Measurements from ENCODE around the gene MYO1F.

The MYO1F gene

DNA sequence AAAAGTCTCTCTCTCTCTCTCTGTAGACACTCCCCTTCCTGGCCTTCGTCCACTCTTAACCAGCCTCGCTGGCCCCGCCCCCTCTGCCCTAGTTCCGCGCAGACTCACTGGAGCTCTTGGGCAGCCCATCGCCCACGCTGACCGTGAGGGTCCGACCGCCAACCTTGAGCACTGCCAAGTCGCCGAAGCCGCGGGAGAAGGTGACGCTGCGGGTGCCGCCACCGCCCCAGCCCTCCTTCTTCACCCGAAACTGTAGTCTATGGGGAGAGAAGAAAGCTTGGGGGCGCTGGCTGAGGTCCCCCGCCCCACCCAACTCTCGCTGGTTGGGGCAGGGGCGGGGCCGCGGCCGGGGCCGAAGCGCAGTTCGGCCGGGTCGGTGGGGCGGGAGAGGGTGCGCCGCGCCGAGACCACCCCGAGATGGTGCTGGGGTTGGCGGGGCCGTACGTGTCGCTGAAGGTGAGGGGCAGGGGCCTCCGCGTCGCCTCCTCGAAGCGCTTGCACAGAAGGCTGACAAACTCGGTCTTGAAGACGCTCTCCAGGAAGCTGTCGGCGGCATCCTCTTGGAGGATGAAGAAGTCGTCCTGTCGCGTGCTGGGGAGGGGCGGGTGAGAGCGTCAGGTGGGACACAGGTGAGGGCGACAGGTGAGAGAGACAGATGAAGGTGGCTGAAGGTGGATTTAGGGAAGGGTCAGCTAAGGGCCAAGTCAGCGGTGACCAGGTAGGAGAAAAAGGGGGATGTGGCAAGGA is 50.7 kb downstream of the MYO1F start:
- TF ChIP-seq, protein P1, sequence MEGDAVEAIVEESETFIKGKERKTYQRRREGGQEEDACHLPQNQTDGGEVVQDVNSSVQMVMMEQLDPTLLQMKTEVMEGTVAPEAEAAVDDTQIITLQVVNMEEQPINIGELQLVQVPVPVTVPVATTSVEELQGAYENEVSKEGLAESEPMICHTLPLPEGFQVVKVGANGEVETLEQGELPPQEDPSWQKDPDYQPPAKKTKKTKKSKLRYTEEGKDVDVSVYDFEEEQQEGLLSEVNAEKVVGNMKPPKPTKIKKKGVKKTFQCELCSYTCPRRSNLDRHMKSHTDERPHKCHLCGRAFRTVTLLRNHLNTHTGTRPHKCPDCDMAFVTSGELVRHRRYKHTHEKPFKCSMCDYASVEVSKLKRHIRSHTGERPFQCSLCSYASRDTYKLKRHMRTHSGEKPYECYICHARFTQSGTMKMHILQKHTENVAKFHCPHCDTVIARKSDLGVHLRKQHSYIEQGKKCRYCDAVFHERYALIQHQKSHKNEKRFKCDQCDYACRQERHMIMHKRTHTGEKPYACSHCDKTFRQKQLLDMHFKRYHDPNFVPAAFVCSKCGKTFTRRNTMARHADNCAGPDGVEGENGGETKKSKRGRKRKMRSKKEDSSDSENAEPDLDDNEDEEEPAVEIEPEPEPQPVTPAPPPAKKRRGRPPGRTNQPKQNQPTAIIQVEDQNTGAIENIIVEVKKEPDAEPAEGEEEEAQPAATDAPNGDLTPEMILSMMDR (conservative IDR thresholded peaks at IDR 0.05), result no peak
- TF ChIP-seq ZFX (IDR thresholded peaks at IDR 0.05), result no peak
- H3K27ac ChIP-seq, result peak overlapping the region; percentile 70

DNA sequence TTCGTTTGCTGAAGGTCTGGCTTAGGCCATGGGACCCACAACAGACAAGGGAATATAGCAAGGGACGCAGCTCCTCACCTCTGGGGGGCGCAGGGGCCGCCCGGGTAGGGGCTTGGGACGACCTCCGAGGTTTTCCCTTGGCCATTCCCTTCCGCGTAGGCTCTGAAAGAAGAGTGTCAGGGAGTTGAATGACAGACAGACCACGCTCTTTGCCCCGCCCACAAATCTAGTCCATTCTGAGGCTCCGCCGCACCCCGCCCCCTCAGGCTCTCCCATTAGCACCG is 51.9 kb downstream of the MYO1F start:
- TF ChIP-seq, protein P1 (conservative IDR thresholded peaks at IDR 0.05), result no peak
- TF ChIP-seq ZFX (IDR thresholded peaks at IDR 0.05), result no peak
- peak overlapping the region; percentile 45 for H3K27ac ChIP-seq

DNA sequence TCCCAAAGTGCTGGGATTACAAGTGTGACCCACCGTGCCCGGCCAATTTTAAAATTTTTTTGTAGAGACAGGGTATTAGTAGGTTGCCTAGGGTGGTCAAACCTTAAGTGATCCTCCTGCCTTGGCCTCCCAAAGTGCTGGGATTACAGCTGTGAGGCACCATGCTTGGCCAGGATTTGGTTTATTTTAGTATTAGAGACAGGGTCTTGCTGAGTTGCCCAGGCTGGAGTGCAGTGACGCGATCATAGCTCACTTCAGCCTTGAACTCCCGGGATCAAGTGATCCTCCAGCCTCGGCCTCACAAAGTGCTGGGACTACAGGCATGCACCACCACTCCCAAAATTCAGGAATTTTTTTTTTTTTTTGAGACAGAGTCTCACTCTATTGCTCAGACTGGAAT is 57.9 kb downstream of the MYO1F start:
- H3K27ac ChIP-seq, result no peak overlapping the region
- TF ChIP-seq, protein P1 (conservative IDR thresholded peaks at IDR 0.05), result no peak
- no peak for TF ChIP-seq ZFX (IDR thresholded peaks at IDR 0.05)

DNA sequence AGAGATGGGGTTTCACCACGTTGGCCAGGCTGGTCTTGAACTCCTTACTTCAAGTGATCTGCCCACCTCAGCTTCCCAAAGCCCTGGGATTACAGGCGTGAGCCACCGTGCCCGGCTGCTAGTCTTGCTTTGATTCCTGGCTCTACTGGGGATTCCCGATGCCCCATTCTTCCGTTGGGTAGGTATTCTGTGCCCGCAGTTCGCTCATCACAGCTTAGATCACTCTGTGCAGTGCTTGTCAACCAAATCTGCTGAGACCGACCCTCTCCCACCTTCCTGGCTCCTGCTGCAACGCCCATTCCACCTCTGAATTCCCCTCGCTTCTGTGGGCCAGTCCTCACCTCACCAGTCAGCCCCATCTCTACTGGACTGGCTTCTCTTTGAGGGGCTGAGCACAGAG is 58.7 kb downstream of the MYO1F start:
- TF ChIP-seq, protein P1 (conservative IDR thresholded peaks at IDR 0.05), result no peak
- TF ChIP-seq ZFX (IDR thresholded peaks at IDR 0.05), result no peak
- no peak overlapping the region for H3K27ac ChIP-seq

DNA sequence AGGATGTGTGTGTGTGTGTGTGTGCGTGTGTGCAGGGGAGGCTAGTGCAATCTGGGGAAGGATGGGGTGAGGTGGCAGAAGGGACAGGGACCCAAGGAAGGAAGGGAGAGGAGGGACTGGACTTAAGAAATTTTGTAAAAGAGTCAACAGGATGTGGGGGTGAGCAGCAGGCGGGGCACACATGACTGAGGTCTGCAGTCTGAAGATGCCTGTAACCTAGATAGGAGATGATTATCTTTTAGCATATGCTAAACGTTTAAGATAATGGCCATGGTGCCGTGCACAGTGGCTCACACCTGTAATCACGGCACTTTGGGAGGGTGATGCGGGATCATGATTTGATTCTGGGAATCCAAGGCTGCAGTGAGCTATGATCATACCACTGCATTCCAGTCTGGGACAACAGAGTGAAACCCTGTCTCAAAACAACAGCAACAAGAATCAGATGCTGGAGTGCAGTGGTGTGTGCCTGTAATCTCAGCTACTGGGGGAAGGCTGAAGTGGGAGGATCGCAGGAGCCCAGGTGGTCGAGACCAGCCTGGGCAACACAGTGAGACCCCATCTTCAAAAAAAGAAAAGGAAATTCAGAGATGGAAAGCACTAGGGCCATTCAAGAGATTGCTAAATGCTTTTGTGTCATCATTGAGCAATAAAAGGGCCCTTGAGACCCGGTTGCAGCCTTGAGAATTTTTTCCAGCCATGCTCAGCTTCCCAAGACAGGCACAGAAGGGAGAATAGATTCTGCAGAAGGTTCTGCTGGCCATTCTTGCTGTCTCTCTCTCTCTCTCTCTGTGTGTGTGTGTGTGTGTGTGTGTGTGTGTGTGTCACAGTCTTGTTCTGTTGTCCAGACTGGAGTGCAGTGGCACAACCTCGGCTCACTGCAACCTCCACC is 59.4 kb downstream of the MYO1F start:
- no peak overlapping the region for H3K27ac ChIP-seq

DNA sequence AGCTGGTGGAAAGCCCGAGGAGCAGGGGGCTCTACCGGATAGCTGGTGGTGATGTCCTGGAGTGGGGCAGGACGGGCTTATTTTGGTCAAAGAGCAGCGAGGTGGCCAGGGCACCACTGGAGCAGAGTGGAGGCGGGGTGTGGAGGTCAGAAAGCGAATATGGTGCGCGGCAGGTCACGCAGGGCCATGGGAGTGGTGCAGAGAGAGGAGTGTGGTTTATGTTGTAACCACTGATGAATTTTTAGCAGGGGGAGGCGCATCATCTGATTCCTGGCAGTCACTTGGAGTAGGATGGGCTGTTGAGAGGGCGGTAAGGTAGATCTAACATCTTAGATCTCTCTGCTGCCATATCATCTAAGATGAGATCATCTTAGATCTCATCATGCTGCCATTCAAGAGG is 61.9 kb downstream of the MYO1F start:
- no peak overlapping the region for H3K27ac ChIP-seq
- no peak for TF ChIP-seq ZFX (IDR thresholded peaks at IDR 0.05)
- TF ChIP-seq, protein P1 (conservative IDR thresholded peaks at IDR 0.05), result no peak

More for the DNA sequence above, 59.4 kb downstream of the MYO1F start:
- TF ChIP-seq ZFX (IDR thresholded peaks at IDR 0.05), result no peak
- TF ChIP-seq, protein P1 (conservative IDR thresholded peaks at IDR 0.05), result no peak

DNA sequence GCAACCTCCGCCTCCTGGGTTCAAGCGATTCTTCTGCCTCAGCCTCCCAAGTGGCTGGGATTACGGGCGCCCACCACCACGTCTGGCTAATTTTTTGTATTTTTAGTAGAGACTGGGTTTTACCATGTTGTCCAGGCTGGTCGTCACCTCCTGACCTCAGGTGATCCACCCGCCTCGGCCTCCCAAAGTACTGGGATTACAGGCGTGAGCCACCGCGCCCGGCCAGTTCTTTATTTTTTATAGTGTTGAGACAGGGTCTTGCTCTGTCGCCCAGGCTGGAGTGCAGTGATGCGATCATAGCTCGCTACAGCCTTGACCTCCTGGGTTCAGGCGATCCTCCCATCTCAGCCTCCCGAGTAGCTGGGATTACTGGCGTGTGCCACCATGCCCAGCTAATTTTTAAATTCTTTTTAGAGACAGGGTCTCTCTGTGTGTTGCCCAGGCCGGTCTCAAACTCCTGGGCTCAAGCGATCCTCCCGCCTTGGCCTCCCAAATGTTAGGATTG is 62.7 kb downstream of the MYO1F start:
- H3K27ac ChIP-seq, result peak overlapping the region; percentile 89

Measured in C4-2B (cell line).